ENCODE results near the gene ARHGEF28.

DNA sequence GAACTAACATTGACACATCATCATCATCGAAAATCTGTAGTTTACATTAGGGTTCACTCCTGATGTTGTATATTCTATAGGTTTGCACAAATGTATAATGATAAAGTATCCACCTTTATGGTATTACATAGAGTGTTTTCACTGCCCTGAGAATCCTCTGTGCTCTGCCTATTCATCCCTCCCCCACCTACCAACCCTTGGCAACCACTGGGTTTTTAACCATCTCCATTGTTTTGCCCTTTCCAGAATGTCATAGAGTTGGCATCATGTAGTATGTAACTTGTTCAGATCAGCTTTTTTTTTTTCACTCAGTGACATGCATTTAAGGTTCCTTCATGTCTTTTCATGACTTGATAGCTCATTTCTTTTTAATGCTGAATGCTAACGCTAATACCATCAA is 106.0 kb downstream of the ARHGEF28 start:
- TF ChIP-seq MAFK (IDR thresholded peaks at IDR 0.05; ENCODE audit: low read length) (no peak), POLR2A (conservative IDR thresholded peaks at IDR 0.05) (no peak)
- TF ChIP-seq, protein P1, sequence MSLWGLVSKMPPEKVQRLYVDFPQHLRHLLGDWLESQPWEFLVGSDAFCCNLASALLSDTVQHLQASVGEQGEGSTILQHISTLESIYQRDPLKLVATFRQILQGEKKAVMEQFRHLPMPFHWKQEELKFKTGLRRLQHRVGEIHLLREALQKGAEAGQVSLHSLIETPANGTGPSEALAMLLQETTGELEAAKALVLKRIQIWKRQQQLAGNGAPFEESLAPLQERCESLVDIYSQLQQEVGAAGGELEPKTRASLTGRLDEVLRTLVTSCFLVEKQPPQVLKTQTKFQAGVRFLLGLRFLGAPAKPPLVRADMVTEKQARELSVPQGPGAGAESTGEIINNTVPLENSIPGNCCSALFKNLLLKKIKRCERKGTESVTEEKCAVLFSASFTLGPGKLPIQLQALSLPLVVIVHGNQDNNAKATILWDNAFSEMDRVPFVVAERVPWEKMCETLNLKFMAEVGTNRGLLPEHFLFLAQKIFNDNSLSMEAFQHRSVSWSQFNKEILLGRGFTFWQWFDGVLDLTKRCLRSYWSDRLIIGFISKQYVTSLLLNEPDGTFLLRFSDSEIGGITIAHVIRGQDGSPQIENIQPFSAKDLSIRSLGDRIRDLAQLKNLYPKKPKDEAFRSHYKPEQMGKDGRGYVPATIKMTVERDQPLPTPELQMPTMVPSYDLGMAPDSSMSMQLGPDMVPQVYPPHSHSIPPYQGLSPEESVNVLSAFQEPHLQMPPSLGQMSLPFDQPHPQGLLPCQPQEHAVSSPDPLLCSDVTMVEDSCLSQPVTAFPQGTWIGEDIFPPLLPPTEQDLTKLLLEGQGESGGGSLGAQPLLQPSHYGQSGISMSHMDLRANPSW (CRISPR knock-in tag; IDR thresholded peaks at IDR 0.05), result no peak
